TTC549 (cell line): Measurements from ENCODE around the gene PTPRO.

Experiments used
- FAIRE-seq: peaks from 2 replicates; lab custom pipeline; 2012; peaks lifted over from hg19 to GRCh38; lab: Jason Lieb, UNC

Gene PTPRO

GRCh38 chr12:15322164-15323061 lies at the start of gene PTPRO:
Gene PTPRO, plus strand, starts transcription at chr12:15322508.
- FAIRE-seq, result no peak

DNA sequence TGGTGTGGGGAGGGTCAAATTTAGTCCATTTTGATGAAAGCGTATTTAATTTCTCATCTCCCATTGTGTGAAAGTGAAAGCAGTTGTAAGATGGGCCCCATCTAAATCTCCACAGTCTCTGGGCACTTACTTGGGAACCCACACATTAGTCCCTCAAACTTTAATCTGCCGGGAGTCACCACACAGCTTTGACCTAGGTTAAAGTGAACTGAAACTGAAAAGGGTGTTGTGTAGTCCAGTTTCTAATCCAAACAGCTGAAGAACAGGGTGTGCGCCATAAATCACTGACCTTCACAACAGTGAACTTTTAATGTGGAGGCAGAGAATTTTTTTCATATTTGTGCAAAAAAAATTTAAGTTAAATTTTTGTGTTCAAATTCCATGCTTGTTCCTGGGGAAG lies 48.4 kb upstream of the PTPRO start:
- FAIRE-seq, result no peak

GRCh38 chr12:15274561-15274967 lies 47.7 kb upstream of the PTPRO start:
- FAIRE-seq, result no peak

GRCh38 chr12:15276088-15276698 lies 46.1 kb upstream of the PTPRO start:
- FAIRE-seq, result peak; percentile 69

- FAIRE-seq, result no peak
Observed at GRCh38 chr12:15278816-15279658, 43.3 kb upstream of the PTPRO start.

DNA sequence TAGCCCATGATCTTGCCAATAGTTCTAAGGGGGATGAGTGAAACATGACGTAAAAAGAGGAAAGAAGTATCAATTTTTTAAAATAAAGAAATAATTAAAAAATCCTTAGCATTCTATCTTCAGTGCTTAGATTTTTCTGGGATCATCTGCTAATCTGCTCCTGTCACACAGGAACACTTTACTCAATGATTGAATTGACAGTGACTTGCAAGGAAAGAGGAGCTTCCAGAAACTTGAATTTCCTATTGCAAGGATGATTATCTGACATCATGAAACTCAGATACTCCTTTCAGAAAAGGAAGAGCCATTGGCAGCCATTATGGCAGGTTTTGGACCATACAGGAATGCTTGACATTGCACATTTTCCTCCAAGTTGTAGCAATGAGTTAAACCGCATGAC lies 41.4 kb upstream of the PTPRO start:
- FAIRE-seq, result no peak

DNA sequence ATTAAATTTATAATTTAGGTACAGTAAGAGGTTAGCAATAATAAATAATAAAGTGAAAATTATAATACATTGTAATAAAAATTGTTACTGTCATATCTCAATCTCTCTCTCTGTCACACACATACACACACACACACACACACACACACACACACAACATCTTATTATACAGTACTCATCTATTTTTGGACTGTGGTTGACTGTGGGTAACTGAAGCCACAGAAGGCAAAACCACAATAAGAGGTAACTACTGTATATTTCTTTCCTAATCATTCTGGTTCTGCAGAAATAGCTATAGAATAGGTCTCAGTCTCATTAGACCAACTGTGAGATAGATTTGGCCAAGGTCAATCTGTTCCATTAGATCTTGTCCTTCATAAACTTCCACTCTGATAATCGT lies 33.1 kb upstream of the PTPRO start:
- FAIRE-seq, result no peak

DNA sequence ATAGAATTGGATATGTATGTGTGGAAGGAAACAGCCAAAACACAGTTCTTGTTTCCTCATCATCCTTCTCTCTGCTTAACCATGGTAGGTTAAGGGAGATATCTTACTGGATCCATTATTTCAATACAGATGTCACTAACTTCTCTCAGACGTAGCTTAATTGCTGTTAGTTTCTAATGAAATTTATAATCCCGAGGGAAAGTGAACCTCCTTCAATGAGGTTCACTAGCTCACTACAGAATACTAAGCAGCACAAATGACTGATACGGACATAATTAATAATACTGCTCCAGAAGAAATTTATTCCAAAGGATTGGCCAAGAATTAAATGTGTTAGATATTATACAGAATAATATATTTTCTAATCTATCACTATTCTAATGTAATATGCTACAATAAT lies 28.6 kb upstream of the PTPRO start:
- no peak for FAIRE-seq

- no peak for FAIRE-seq
Observed at GRCh38 chr12:15299947-15300346, 22.4 kb upstream of the PTPRO start.

GRCh38 chr12:15304296-15304695 lies 18.0 kb upstream of the PTPRO start:
- FAIRE-seq, result no peak

- no peak for FAIRE-seq
Observed at GRCh38 chr12:15306605-15307004, 15.7 kb upstream of the PTPRO start.

DNA sequence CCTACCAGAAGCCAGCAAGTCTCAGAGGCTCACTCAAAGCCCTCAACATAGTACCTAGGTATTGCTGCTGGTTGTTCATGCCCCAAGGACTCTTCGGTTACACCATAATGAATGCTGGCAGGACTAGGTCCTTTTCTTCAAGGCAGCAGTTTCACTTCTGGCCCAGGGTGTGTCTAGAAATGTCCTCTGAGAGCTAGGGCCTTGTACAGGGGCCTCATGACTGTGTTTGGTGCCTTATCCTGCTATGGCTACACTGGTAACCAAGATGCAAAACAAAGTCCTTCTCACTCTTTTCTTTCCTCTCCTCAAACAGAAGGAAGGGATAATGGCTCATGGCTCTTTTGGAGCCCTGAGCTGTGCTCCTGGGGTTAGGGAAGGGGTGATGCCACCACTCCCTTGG lies 15.2 kb upstream of the PTPRO start:
- no peak for FAIRE-seq

DNA sequence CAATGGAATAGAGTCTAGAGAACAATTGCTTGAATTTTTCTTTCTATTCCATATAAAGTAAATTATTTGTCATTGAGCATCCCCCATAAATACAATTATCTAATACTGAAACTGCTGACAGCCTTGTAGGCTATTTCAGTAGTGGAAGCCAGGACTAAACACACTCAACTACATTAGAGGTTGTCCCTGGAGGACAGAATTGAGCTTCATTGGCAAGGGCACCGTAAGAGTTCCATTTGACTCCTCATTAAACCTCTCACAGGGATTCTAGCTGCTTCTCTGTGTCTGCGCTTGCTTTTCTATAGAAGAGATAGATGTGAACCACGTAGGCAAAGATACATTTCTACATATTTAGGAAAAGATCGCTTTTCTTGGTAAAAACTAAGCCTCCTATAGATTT lies 3.5 kb upstream of the PTPRO start:
- no peak for FAIRE-seq

DNA sequence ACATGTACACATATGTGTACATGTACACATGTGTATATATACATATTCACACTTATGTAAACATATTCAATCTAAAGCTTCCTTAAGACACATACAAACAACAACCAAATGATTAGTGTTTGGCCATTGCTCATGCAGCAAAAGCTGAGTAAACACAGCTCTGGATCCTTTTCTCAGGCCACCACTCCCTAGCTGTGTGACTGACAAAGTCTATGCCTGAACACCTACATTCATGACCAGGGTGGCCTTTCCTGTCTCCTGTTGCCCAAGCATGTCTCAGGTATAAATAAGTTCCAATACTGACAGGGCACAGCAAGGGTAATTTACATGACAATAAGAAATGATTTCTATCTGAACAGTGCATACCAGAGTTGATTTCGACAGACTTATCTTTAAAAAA lies 1.4 kb upstream of the PTPRO start:
- no peak for FAIRE-seq

GRCh38 chr12:15323480-15323879 lies 1.2 kb downstream of the PTPRO start:
- FAIRE-seq, result no peak

DNA sequence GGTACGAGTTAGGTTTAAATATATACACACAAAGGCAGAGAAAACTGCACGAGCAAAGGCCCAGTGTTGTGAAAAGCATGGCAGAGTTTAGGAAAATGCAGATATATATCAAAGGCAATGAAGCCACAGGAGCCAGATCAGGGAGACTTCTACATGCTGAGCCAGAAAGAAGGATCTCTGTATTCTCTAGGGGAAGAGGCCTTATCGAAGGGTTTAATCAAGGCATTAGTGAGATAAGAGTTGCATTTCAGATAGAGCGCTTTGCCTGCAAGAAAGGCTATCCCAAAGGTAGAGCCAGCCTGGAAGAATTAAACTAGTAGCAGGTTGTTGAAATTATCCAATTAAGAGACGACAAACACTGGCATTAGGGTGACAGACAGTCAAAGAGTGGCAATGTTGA lies 7.6 kb downstream of the PTPRO start:
- FAIRE-seq, result no peak

- FAIRE-seq, result no peak
Observed at GRCh38 chr12:15334225-15334624, 11.9 kb downstream of the PTPRO start.

- no peak for FAIRE-seq
Observed at GRCh38 chr12:15335959-15336358, 13.7 kb downstream of the PTPRO start.

DNA sequence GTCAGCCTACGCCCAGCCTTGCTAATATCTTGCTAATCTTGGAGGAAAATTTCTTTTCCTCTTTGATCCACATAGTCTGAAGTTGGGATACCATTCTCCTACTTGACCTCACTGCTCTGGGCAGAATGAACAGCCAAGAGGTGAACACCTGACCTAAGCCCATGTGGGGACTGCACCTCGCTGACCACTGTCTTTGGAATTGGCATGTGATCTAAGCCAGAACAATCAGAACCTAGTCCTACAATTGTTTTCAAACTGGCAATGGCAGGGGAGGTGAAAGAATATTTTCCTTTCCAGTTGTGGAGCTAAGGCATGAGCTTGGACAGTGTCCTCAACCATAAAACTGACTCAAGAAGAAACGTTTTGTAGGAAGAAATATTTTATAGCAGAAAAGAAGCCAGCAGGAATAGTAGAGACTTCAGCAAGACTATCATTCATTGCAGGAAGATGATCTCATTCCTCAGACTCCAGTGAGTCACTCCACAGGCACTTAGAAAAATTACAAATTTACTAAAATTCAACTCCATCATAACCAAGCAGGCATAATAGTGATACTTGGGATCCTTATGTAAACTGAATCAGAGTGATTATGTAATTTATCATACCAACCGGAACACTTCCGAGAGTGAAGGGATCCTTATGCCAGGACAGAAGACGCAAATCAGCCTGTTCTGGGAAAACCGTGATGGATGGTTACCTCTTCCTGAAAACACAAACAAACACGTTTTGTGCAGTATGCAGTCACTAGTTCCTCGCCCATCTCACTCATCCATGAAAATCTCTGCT lies 14.7 kb downstream of the PTPRO start:
- FAIRE-seq, result no peak

DNA sequence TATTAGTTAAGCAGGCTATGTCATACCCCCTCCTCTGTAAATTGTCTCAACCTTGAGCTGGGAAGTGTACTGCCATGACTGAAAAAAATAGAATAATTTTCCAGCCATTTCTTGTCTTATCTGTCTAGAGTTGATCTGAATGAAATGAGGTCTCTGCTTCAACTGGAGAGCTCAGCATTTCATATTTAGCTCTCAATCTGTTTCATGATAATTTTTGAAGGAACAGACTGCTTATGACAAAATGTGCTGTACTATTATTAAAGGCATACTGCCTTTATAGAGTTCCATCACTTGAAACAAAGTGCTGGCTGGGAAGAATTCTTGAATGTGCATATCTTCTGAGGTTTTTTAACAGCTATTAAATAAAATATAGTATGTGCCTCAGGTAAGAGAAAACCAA lies 19.1 kb downstream of the PTPRO start:
- FAIRE-seq, result no peak

- no peak for FAIRE-seq
Observed at GRCh38 chr12:15344561-15344960, 22.3 kb downstream of the PTPRO start.

- FAIRE-seq, result no peak
Observed at GRCh38 chr12:15346488-15346887, 24.2 kb downstream of the PTPRO start.
